Activated T-cell treated with anti-CD3 and anti-CD28 coated beads, Interleukin-2, amount 50 U/mL, for 1 hour (primary cell): ENCODE data around the gene P2RY13.

ENCODE experiments used
- DNase-seq: peaks from one replicate; pipeline ENCODE4 v3.0.0-alpha.2; 2020

P2RY13 gene

GRCh38 chr3:151329363-151329762 is at the start of gene P2RY13:
P2RY13 (minus strand) TSS chr3:151329549; CDS start chr3:151329528, 21 bp downstream.
- no peak for DNase-seq

GRCh38 chr3:151377768-151378385 is 48.5 kb upstream of the P2RY13 start:
- DNase-seq = no peak

GRCh38 chr3:151372063-151372820 is 42.9 kb upstream of the P2RY13 start:
- DNase-seq = no peak

GRCh38 chr3:151371526-151371925 is 42.2 kb upstream of the P2RY13 start:
- DNase-seq = no peak

GRCh38 chr3:151367448-151367847 is 38.1 kb upstream of the P2RY13 start:
- no peak for DNase-seq

GRCh38 chr3:151366993-151367392 is 37.6 kb upstream of the P2RY13 start:
- no peak for DNase-seq

- no peak for DNase-seq
These were observed 33.4 kb upstream of the P2RY13 start for GRCh38 chr3:151362751-151363174.

- no peak for DNase-seq
These were observed 28.1 kb upstream of the P2RY13 start for GRCh38 chr3:151357463-151357850.

GRCh38 chr3:151356794-151357462 is 27.6 kb upstream of the P2RY13 start:
- no peak for DNase-seq

- DNase-seq = no peak
These were observed 22.3 kb upstream of the P2RY13 start for GRCh38 chr3:151351648-151352047.

GRCh38 chr3:151351219-151351618 is 21.9 kb upstream of the P2RY13 start:
- no peak for DNase-seq

- no peak for DNase-seq
These were observed 21.3 kb upstream of the P2RY13 start for GRCh38 chr3:151350656-151351055.

GRCh38 chr3:151347432-151347831 is 18.1 kb upstream of the P2RY13 start:
- DNase-seq = no peak

- DNase-seq = no peak
These were observed 16.9 kb upstream of the P2RY13 start for GRCh38 chr3:151346292-151346691.

- no peak for DNase-seq
These were observed 16.5 kb upstream of the P2RY13 start for GRCh38 chr3:151345859-151346258.

GRCh38 chr3:151331696-151332095 is 2.3 kb upstream of the P2RY13 start:
- no peak for DNase-seq

- DNase-seq = no peak
These were observed 1.6 kb upstream of the P2RY13 start for GRCh38 chr3:151330899-151331298.

- no peak for DNase-seq
These were observed 1.0 kb upstream of the P2RY13 start for GRCh38 chr3:151330379-151330778.

- DNase-seq = peak; percentile 19
These were observed 902 bp downstream of the P2RY13 start for GRCh38 chr3:151328298-151328995.

GRCh38 chr3:151327571-151328198 is 1.7 kb downstream of the P2RY13 start:
- no peak for DNase-seq

- DNase-seq = no peak
These were observed 6.8 kb downstream of the P2RY13 start for GRCh38 chr3:151322511-151322910.

GRCh38 chr3:151321526-151321925 is 7.8 kb downstream of the P2RY13 start:
- no peak for DNase-seq

- DNase-seq = no peak
These were observed 9.2 kb downstream of the P2RY13 start for GRCh38 chr3:151320131-151320530.
